ENCODE data around the gene CRHR1.

Gene CRHR1

GRCh38 chr17:45758544-45758943 is 25.6 kb upstream of the CRHR1 start:
- DNase-seq (ENCODE audit: low read depth in 1 of 2, low spot score in 1 of 2): no peak

DNA sequence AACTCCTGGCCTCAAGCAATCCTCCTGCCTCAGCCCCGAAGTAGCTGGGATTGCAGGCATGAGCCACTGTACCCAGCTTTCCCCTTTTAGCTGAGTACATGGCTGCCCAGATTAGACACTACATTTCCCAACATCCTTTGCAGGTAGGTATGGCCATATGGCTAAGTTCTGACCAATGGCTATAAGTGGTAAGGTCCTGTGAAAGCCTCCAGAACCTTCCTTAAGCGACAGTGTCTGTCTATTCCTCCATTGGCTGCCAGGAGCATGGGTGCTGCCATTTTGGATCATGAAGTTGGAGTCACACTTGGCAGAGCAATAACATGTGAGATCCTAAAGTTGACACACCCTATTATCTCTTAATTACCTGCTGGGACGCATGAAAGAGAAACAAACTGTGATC is 24.4 kb upstream of the CRHR1 start:
- DNase-seq (ENCODE audit: low read depth in 1 of 2, low spot score in 1 of 2): no peak

- DNase-seq (ENCODE audit: low read depth in 1 of 2, low spot score in 1 of 2): no peak
Observed at GRCh38 chr17:45761957-45762565, 22.1 kb upstream of the CRHR1 start.

- DNase-seq (ENCODE audit: low read depth in 1 of 2, low spot score in 1 of 2): no peak
Observed at GRCh38 chr17:45763182-45763581, 20.9 kb upstream of the CRHR1 start.

DNA sequence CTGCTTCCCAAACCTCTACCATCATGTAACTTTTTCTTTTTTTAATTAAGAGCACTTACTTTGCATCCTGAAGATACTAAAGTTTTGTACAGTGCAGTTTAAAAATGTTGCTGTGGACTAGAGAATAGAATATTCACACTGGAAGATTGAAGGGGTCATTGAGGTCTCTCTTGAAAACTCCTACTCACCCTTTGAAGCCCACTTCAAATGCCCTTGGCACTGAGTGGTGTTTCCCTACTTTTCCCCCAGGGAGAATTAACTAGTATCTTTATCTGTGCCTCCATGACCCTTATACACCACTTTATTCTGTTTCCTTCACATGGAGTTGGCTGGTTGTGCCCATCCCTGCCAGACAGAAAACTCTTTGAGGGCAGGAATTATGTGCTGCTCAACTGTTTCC is 19.6 kb upstream of the CRHR1 start:
- no peak for DNase-seq (ENCODE audit: low read depth in 1 of 2, low spot score in 1 of 2)

- no peak for DNase-seq (ENCODE audit: low read depth in 1 of 2, low spot score in 1 of 2)
Observed at GRCh38 chr17:45768000-45768399, 16.1 kb upstream of the CRHR1 start.

- DNase-seq (ENCODE audit: low read depth in 1 of 2, low spot score in 1 of 2): no peak
Observed at GRCh38 chr17:45770632-45771270, 13.4 kb upstream of the CRHR1 start.

DNA sequence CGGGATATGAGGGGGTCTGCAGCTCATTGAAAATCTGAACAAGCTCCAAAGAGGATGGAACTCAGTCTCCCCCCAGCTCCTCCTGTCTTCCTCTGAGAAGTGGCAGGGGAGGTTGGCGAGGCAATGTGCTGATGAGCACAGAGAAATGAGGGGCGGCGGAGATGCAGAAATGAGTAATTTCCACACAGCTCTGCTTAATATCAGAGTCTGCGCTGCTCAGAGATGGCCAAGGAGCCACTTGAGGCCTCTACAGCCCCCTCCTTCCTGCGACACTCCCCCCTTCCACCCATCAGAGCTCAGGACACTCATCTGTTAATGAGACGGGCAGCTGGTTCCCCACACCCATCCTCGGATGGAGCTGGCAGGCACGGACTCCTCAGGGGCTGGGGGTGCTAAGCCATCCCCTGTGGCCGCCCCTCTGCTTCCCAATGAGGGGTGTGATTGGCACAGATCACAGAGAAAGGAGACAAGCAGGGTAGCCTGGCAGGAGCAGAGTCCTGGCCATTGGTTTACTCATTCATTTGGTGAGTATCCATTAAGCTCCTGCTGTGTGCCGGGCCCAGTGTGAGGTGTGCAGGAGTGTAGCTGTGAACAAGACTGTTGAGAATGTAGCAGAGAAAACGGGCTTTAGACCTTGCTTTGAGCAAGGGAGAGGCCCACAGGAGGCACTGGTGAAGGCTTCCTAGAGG is 12.7 kb upstream of the CRHR1 start:
- DNase-seq (ENCODE audit: low read depth in 1 of 2, low spot score in 1 of 2): no peak

- no peak for DNase-seq (ENCODE audit: low read depth in 1 of 2, low spot score in 1 of 2)
Observed at GRCh38 chr17:45775148-45775547, 9.0 kb upstream of the CRHR1 start.

DNA sequence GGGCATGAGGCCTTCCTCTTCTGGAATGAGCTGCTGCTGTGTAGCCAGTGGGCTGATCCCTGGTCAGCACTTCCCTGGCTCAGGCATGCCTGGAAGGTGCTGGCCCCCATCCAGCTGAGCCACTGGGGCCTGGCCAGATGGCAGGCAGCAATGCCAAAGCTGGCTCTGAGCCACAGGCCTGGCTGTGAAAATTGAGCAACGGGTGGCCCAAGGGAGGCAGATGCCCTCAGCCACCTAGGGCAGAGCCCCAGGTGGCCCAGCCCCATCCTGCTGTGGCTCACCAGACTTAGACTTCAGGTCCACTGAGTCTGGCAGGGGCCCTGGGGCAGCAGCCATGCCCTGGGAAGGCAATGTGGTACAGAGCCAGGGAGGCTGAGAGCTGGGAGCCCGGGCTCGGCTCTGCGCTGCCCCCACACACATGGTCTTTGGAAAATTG is 8.5 kb upstream of the CRHR1 start:
- no peak for DNase-seq (ENCODE audit: low read depth in 1 of 2, low spot score in 1 of 2)

- no peak for DNase-seq (ENCODE audit: low read depth in 1 of 2, low spot score in 1 of 2)
Observed at GRCh38 chr17:45776896-45777295, 7.2 kb upstream of the CRHR1 start.

DNA sequence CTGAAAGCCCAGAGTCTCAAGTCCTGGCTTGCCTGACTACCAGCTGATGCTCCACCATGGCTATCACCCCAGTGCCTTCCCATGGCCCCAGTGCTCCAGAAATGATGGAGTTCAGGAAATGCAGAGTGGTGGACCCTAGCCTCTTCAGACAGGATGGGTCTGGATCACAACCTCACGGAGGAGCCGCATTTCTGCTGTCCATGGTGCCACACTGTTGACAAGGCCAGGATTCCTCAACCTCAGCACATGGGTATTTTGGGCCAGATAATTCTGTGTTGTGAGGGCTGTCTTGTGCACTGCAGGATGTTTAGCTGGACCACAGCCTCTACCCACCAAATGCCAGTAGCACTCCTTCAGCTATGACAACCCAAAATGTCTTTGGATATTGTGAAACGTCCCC is 6.7 kb upstream of the CRHR1 start:
- DNase-seq (ENCODE audit: low read depth in 1 of 2, low spot score in 1 of 2): no peak

- no peak for DNase-seq (ENCODE audit: low read depth in 1 of 2, low spot score in 1 of 2)
Observed at GRCh38 chr17:45780921-45781320, 3.2 kb upstream of the CRHR1 start.

DNA sequence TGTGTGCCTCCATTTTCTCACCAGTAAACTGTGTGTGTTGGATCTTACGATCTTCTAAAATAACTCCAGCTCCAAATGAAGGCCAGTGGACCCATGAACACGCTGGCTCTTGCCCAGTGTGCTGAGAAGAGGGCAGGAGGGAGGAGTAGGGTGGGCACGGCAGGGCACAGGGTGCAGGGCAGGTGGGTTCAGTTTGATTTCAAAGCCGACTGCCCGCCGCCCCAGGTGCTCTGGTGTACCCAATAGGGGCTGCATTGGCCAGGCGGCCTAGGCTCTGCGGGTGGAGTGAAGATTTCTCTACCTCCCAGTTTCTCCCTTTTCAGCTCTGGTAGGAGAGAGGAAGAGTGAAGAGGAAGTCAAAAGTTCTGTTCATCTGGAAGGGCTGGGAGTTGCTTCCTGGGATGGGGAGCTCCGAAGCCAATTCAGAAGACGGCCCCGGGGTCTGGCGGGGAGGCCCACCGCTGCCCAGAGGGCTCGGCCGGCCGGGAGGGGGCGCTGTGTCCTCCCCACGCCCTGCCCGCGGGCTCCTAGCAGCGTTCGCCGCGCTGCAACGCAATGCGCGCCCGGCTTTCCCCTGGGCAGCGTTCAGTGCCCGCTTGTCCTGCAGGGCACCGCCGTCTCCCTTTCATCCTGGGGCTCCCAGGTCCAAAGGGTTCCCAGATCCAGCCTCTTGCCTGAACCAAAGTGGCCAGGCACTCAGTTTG is 1.1 kb upstream of the CRHR1 start:
- DNase-seq (ENCODE audit: low read depth in 1 of 2, low spot score in 1 of 2): peak in 1 of 2 donors; percentile 14

DNA sequence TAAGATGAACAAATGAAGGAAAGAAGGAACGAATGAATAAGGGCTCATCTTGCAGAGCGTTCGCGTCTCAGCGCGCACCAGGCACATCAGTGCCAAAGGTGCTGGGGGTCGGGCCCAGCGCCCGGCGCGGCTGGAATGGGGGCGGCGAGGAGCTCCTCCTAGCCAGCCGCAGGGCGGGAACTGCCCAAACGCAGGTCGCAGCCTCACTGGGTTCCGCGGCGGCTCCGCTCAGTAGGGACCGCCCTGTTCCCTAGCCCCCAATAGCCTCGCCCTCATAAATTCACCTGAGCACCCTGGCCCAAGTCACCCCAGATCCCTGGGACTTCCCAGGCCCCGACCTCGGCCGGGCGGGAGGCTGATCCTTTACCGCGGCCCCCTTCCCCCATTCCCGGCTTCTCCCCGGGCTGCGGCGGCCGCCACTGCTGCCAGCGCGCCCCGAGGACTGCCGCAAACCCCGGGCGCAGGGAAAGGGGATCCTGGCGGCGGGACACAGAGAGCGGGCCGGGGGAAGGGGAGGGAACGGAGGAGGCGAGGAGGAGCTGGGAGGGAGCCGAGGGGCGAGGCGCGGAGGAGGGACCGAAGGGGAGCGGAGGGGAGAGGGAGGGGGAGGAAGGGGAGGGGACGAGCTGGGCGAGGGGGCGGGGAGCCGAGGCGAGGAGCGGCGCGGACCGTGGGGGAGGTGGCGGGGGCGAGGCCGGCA is 377 bp upstream of the CRHR1 start:
- DNase-seq (ENCODE audit: low read depth in 1 of 2, low spot score in 1 of 2): no peak

DNA sequence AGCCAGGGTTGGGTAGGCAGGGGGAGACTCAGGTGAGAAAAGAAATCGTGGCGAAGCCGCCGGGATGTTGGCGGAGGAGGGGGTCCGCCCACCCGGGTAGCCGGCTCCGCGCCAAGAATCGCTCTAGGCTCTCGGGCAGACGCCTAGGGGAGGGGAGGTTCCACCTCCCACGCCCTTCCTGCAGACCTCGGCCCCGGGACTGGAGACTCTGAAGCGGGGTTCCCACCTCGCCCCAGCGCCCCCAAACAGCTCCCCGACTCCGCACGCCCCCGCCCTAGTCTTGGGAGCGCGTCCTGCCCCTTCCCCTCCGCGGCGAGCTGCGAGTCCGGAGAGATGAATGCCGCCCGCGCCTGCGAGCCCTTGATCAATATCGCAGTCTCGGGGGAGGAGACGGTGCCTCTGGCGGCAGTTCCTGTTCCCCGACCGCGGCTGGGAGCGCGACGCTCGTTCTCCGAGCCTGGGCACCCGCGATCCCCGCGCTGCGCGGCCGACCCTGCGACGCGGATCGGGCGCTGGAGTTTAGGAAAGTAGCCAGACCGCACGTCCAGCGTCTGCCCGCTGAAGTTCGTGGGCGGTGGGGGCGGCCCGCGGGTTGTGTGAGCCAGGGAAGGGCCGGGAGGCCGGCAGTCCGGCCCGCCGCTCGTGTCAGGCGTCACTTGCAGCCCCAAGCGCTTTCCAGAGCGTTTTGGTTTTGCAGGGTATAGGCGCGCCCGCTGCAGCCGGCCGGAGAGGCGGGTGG is 790 bp downstream of the CRHR1 start:
- peak in 1 of 2 donors; percentile 11 for DNase-seq (ENCODE audit: low read depth in 1 of 2, low spot score in 1 of 2)

- DNase-seq (ENCODE audit: low read depth in 1 of 2, low spot score in 1 of 2): no peak
Observed at GRCh38 chr17:45785480-45786193, 1.5 kb downstream of the CRHR1 start.

DNA sequence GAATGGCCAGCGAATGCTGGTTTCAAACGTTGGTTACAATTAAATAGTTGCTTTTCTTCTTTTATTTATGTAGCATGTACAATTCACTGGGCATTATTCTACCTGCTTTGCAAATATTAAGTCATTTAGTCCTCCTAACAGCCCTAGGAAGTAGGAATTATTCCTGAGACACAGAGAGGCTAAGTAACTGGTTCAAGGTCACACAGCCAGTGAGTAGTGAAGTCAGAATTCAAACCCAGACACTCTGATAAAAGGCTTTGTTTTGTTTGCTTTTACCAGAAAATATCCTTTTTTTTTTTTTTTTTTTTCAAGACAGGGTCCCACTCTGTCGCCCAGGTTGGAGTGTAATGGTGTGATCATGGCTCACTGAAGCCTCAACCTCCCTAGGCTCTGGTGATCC is 2.2 kb downstream of the CRHR1 start:
- DNase-seq (ENCODE audit: low read depth in 1 of 2, low spot score in 1 of 2): no peak

GRCh38 chr17:45787044-45787443 is 2.9 kb downstream of the CRHR1 start:
- DNase-seq (ENCODE audit: low read depth in 1 of 2, low spot score in 1 of 2): no peak

DNA sequence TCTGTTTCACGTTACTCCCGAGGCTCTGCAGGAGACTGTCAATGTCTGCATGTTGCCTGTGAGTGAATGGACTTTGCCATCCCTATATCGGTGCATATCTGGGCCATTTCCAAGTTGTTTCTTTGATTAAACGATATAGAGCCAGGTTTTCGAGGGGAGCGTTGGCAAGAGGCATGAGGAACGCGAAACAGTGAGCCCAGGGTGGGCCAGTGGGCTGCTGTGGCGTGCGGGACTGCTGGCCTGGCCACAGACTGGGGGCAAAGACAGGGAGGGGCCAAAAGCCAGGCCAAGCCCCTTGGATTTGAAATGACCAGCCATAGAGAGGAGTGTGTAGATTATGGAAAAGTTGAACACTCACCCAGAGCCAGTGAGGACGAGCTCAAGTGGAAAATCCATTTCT is 3.5 kb downstream of the CRHR1 start:
- DNase-seq (ENCODE audit: low read depth in 1 of 2, low spot score in 1 of 2): no peak

Measured in activated T-helper 1 cell treated with anti-CD3 and anti-CD28 coated beads, Interleukin-2, amount 50 U/mL, for 16 hours (primary cell).